ENCODE measurements around the gene KRTAP4-16. TPM values are rescaled to one million over a fixed set of nuclear protein-coding genes. Genes with fewer than 3 reads are reported as not detected.
"Not testable (repeated sequence)": the region's sequence is repeated elsewhere in the genome, so short reads cannot be mapped to it uniquely, and the experiment has no call there.

Gene KRTAP4-16
- total RNA-seq, 1 experiment from 2014 or later: not detected

DNA sequence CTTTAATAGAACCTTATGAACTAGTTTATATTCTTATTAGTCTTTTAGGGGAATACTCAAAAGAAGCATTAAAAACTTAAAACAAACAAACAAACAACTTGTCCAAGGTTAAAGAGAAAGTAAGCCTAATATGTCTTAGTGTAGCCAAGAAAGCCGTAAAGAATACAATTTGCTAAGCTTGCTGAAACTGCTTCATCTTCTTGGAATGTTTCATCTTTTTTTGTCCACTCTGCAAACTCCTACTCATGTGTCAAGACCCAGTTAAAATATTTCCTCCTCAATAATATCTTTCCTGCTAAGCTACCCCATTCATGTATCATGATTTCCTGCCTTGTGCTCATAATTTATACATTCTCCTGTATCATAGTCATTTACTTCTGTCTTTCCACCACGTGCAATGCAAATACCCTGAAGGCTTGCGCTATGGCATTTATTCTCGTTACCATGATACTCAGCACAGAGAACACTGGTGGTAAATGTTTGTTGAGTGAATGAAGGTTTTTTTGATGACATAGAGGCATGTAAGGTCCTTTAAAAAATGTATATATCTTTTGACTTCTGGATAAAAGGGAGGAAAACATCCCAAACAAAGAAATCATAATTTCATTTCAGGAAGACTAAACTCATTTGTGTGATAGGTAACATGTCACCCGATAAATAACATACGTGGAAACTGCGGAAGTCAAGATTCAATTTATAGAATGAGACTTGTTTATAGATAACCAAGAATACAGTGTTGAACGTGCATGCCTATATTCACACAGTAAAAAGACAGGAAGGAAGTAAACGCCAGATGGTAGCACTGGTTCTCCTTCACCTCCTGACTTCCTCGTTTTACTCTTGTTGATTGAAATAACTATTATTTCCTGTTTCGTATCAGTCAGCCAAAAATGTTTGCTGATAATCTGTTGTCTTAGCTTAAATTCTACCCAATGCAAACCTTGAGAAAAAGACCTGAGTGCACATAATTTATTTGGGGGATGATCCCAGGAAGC, 18.0 kb upstream of the KRTAP4-16 start:
- DNase-seq (ENCODE audit: low read depth): not testable (repeated sequence)

DNA sequence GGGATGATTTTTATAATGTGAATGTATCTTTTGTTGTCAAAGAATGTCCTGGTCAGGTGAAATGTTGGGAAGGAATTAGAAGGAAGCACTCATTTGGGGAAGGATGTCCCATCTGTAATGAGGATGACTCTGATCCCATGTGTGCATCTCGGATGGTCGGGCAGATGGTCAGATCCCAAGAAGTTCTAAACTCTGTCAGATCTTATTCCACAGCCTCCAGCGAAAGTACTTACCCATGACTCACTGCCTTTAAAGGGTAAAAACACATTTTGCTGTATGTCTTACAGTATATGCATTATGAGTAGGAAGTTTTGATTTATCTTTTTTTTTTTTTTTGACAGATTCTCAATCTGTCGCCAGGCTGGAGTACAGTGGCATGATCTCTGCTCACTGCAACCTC, 16.7 kb upstream of the KRTAP4-16 start:
- no peak for DNase-seq (ENCODE audit: low read depth)

DNA sequence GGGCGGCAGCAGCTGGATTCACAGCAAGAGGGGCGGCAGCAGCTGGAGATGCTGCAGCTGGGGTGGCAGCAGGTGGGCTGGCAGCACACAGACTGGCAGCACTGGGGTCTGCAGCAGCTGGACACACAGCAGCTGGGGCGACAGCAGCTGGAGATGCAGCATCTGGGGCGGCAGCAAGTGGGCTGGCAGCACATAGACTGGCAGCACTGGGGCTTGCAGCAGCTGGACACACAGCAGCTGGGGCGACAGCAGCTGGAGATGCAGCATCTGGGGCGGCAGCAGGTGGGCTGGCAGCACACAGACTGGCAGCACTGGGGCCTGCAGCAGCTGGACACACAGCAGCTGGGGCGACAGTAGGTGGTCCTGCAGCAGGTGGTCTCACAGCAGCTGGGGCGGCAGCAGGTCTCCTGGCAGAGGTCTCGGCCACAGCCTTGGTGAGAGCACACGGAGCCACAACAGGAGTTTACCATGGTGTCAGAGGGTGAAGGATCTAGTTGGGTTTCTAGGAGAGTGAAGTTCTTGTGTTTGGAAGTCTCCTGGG, 15.9 kb upstream of the KRTAP4-16 start, which contains the start of gene KRTAP4-11:
KRTAP4-11 (minus strand) TSS at position 528 of the 541 bp plus-strand sequence; CDS start at position 470, 58 bp downstream.
- DNase-seq (ENCODE audit: low read depth): peak; percentile 6

DNA sequence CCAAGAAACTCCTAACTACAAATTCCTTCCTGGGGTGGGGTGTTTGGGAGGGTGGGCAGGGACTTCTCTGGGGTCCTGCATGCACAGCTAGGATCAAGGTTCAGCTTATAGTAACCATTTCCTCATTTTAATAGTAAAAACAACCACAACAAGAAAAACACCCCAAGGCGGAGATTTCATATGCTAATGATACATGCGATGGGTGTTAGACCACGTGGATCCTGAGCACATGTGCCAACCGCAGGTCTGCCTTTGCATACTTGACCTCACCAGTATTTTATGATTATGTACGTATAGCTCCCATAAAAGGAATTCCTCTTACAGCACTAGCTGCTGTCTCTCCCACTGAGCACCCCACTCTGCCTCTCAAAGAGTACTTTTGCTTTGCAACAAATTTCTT, 14.3 kb upstream of the KRTAP4-16 start:
- no peak for DNase-seq (ENCODE audit: low read depth)

DNA sequence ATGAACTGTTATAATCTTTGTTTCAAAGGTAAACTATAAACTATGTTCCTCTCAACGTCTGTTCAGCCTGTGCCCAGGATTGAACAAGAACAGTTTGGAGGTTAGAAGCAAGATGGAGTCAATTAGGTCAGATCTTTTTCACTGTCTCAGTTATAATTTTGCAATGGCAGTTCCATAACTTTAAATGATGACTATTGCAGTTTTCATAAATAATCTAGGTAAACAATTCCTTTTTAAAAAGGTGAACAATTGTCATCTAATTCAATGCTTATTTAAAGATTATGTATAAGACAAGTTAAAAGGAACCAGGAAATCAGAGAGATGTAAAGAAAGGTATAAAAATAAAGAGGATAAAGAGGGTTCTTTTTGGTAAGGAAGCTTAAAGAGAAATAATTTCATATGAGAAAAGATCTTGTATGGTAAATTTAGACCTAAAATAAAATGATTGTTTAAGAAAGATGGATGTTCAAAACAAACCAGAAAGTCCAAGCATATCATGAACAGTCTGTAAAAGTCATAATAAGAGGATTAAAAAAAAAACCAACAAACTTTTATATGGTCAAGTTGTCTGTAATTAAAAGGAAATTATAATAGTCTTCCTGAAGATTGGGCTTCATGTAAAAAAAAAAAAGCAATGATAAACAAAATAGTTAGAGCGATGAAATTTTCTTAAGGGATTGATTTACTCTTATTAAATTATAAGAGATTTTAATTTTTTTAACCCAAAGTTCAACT, 9.3 kb upstream of the KRTAP4-16 start:
- peak; percentile 11 for DNase-seq (ENCODE audit: low read depth)

DNA sequence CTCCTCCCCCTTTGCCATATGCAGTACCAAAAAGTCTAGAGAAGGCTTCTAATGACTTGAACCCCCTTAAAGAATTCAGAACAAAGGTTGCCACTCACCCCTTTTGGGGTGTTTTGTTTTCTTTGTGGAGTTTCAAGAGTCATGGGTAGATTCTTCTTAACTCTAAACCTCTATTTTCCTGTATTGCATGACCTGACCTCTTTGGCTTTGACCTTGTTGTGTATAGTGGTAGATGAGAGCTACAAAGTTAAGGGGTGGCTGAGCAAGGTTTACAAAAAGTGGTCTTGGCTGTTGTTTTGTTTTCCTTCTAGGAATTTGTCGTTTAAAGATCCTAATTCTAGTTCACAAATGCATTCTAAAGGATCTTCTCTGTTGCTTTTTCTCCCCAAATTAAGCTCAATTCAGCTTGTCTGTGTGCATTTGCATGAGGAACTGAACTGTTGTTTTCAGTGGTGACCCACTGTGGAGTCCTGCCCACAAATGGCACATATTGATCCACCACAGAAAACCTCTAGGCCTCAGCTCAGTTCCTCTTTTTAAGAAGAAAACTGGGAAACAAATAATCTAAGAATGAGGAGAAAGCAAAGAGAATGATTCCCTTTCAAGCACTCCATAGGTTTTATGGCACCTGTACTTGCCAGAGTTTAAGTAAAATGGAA, 6.8 kb upstream of the KRTAP4-16 start:
- not testable (repeated sequence) for DNase-seq (ENCODE audit: low read depth)

DNA sequence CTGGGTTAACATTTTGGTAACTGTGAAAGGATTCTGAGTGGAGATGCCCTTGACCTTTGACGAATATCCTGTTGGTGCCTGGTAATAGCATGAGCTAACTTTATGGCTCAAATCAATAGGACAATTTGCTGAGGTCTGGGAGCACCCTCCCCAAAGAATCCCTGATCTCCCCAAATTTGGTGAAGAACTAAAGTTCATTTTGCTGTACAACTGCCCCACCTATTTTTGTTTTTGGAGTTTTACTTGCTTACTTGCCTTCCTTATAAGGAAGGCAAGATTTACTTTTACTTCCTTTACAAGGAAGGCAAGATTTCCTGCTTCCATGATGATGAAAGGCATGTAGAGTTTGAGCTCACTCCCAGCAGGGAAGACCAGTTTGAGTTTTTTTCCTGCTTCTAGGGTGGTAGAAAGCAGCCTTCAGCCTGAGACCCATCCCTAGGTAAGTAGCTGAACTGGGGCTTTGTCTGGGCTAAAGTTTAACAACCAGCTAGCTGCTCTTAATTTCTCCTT, 6.0 kb upstream of the KRTAP4-16 start:
- no peak for DNase-seq (ENCODE audit: low read depth)

DNA sequence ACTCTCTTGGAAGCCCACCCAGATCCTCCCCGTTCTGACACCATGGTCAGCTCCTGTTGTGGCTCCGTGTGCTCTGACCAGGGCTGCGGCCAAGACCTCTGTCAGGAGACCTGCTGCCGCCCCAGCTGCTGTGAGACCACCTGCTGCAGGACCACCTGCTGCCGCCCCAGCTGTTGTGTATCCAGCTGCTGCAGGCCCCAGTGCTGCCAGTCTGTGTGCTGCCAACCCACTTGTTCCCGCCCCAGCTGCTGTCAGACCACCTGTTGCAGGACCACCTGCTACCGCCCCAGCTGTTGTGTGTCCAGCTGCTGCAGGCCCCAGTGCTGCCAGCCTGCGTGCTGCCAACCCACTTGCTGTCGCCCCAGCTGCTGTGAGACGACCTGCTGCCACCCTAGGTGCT, 3.3 kb upstream of the KRTAP4-16 start, which contains the start of gene KRTAP4-9:
KRTAP4-9 (plus strand) TSS at position 43 of the 400 bp plus-strand sequence; CDS start at position 43, 0 bp downstream.
- peak; percentile 49 for DNase-seq (ENCODE audit: low read depth)

DNA sequence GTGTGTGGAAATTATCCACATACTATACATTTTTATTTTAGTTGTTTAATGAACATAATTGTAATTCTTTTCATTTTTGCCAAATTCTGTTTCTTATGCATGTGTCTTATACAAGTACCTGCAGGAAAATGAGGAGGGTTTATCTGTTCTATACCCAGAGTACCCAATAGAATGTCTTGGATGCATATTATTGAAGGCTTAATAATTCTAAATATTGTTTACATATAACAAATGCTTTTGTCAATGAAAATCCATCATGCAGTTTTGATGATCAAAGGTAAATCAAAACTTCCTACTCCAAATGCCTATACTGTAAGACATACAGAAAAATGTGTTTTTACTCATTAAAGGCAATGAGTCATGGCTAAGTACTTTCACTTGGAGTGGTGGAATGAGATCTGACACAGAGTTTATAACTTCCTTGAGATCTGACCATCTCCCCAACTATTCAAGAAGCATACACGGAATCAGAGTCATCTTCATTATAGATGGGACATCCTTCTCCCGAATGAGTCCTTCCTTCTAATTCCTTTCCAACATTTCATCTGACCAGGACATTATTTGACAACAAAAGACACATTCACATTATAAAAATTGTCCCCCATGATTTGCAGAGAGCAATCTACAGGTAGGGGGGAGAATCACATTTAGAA, 2.5 kb upstream of the KRTAP4-16 start:
- DNase-seq (ENCODE audit: low read depth): peak; percentile 38

DNA sequence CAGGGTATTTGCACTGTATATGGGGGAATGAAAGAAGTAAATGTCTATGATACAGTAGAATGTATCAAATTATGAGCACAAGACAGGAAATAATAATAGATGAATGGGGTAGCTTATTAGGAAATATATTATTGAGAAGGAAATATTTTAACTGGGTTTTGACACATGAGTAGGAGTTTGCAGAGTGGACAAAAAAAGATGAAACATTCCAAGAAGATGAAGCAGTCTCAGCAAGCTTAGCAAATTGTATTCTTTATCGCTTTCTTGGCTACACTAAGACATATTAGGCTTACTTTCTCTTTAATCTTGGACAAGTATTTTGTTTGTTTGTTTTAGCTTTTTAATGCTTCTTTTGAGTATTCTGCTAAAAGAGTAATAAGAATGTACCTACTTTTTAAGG, 1.9 kb upstream of the KRTAP4-16 start:
- no peak for DNase-seq (ENCODE audit: low read depth)

DNA sequence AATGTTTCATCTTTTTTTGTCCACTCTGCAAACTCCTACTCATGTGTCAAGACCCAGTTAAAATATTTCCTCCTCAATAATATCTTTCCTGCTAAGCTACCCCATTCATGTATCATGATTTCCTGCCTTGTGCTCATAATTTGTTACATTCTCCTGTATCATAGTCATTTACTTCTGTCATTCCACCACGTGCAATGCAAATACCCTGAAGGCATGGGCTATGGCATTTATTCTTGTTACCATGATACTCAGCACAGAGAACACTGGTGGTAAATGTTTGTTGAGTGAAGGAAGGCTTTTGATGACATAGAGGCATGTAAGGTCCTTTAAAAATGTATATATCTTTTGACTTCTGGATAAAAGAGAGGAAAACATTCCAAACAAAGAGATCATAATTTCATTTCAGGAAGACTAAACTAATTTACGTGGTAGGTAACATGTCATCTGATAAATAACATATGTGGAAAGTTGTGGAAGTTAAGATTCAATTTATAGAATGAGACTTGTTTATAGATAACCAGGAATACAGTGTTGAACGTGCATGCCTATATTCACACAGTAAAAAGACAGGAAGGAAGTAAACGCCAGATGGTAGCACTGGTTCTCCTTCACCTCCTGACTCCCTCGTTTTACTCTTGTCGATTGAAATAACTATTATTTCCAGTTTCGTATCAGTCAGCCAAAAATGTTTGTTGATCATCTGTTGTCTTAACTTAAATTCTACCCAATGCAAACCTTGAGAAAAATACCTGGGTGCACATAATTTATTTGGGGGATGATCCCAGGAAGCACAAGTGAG, 2.1 kb downstream of the KRTAP4-16 start:
- peak; percentile 54 for DNase-seq (ENCODE audit: low read depth)

DNA sequence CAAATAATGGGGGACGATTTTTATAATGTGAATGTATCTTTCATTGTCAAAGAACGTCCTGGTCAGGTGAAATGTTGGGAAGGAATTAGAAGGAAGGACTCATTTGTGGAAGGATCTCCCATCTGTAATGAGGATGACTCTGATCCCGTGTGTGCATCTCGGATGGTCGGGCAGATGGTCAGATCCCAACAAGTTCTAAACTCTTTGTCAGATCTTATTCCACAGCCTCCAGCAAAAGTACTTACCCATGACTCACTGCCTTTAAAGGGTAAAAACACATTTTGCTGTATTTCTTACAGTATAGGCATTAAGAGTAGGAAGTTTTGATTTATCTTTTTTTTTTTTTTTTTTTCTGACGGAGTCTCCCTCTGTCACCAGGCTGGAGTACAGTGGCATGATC, 3.5 kb downstream of the KRTAP4-16 start:
- DNase-seq (ENCODE audit: low read depth): peak; percentile 22

DNA sequence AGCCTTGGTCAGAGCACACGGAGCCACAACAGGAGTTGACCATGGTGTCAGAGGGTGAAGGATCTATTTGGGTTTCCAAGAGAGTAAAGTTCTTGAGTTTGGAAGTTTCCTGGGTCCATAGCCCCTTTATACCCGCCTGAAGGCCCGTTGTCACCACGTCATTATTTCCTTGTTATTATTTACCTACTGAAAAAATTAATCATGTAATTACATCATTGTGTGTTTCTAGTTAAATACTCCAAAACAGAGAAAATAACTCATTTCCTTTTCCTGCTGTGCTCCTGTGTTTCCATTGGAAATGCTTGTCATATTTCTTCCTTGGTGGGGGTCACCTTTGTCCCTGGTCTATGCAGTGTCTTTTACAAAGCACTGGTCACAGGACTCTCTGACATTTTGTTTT, 4.0 kb downstream of the KRTAP4-16 start, which contains the start of gene KRTAP4-8:
KRTAP4-8 (minus strand) TSS at position 101 of the 400 bp plus-strand sequence; CDS start at position 43, 58 bp downstream.
- DNase-seq (ENCODE audit: low read depth): no peak

DNA sequence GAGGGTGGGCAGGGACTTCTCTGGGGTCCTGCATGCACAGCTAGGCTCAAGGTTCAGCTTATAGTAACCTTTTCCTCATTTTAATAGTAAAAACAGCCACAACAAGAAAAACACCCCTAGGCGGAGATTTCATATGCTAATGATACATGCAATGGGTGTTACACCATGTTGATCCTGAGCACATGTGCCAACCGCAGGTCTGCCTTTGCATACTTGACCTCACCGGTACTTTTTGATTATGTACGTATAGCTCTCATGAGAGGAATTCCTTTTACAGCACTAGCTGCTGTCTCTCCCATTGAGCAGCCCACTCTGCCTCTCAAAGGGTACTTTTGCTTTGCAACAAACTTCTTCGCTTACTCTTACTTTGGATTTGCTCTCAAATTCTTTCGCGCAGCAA, 6.0 kb downstream of the KRTAP4-16 start:
- no peak for DNase-seq (ENCODE audit: low read depth)

DNA sequence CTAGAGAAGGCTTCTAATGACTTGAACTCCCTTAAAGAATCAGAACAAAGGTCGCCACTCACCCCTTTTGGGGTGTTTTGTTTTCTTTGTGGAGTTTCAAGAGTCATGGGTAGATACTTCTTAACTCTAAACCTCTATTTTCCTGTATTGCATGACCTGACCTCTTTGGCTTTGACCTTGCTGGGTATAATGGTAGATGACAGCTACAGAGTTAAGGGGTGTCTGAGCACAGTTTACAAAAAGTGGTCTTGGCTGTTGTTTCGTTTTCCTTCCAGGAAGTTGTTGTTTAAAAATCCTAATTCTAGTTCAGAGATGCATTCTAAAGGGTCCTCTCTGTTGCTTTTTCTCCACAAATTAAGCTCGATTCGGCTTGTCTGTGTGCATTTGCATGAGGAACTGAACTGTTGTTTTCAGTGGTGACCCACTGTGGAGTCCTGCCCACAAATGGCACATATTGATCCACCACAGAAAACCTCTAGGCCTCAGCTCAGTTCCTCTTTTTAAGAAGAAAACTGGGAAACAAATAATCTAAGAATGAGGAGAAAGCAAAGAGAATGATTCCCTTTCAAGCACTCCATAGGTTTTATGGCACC, 13.2 kb downstream of the KRTAP4-16 start:
- not testable (repeated sequence) for DNase-seq (ENCODE audit: low read depth)

DNA sequence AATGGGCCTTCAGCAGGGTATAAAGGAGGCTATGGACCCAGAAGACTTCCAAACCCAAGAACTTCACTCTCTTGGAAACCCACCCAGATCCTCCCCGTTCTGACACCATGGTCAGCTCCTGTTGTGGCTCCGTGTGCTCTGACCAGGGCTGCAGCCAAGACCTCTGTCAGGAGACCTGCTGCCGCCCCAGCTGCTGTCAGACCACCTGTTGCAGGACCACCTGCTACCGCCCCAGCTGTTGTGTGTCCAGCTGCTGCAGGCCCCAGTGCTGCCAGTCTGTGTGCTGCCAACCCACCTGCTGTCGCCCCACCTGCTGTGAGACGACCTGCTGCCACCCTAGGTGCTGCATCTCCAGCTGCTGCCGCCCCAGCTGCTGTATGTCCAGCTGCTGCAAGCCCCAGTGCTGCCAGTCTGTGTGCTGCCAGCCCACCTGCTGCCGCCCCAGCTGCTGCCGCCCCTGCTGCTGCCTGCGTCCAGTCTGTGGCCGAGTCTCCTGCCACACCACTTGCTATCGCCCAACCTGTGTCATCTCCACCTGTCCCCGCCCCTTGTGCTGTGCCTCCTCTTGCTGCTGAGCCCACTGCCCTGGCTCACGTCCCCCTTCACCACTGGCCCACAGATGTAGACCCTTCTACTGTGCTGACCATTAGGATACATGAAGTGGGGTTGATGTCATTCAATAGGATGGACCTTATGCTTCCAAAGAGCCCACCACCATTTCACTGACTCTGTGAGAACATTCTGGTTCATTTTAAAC, 17.7 kb downstream of the KRTAP4-16 start, which contains the start of gene KRTAP4-7:
KRTAP4-7 (plus strand) TSS at position 51 of the 757 bp plus-strand sequence; CDS start at position 108, 57 bp downstream.
- peak; percentile 37 for DNase-seq (ENCODE audit: low read depth)

DNA sequence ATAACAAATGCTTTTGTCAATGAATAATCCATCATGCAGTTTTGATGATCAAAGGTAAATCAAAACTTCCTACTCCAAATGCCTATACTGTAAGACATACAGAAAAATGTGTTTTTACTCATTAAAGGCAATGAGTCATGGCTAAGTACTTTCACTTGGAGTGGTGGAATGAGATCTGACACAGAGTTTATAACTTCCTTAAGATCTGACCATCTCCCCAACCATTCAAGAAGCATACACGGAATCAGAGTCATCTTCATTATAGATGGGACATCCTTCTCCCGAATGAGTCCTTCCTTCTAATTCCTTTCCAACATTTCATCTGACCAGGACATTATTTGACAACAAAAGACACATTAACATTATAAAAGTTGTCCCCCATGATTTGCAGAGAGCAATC, 18.6 kb downstream of the KRTAP4-16 start:
- DNase-seq (ENCODE audit: low read depth): peak; percentile 40

DNA sequence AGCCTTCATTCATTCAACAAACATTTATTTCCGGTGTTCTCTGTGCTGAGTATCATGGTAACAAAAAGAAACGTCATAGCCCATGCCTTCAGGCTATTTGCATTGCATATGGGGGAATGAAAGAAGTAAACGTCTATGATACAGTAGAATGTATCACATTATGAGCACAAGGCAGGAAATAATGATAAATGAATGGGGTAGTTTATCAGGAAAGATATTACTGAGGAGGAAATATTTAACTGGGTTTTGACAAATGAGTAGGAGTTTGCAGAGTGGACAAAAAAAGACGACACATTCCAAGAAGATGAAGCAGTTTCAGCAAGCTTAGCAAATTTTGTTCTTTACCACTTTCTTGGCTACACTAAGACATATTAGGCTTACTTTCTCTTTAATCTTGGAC, 19.4 kb downstream of the KRTAP4-16 start:
- DNase-seq (ENCODE audit: low read depth): no peak
